Measurements from ENCODE around the gene PHACTR2.

The PHACTR2 gene

GRCh38 chr6:143697076-143697800 lies 19.5 kb downstream of the PHACTR2 start:
- in situ Hi-C loops (cut with MboI; ENCODE audit: low sequenced_read_pairs, unreplicated experiment), result no loop called here
- no peak for DNase-seq (ENCODE audit: low spot score)
- no peak for TF ChIP-seq CTCF (IDR thresholded peaks at IDR 0.05; ENCODE audit: borderline replicate concordance, control extremely low read depth, extremely low read depth, insufficient read depth, missing control alignments)

GRCh38 chr6:143698329-143698728 lies 20.6 kb downstream of the PHACTR2 start:
- TF ChIP-seq CTCF (IDR thresholded peaks at IDR 0.05; ENCODE audit: borderline replicate concordance, control extremely low read depth, extremely low read depth, insufficient read depth, missing control alignments), result no peak
- in situ Hi-C loops (cut with MboI; ENCODE audit: low sequenced_read_pairs, unreplicated experiment), result no loop called here

GRCh38 chr6:143698759-143699429 lies 21.1 kb downstream of the PHACTR2 start:
- no peak for DNase-seq (ENCODE audit: low spot score)
- in situ Hi-C loops (cut with MboI; ENCODE audit: low sequenced_read_pairs, unreplicated experiment), result no loop called here
- no peak for TF ChIP-seq CTCF (IDR thresholded peaks at IDR 0.05; ENCODE audit: borderline replicate concordance, control extremely low read depth, extremely low read depth, insufficient read depth, missing control alignments)

More at GRCh38 chr6:143698329-143698728, 20.6 kb downstream of the PHACTR2 start:
- DNase-seq (ENCODE audit: low spot score), result no peak

- TF ChIP-seq CTCF (IDR thresholded peaks at IDR 0.05; ENCODE audit: borderline replicate concordance, control extremely low read depth, extremely low read depth, insufficient read depth, missing control alignments), result no peak
- in situ Hi-C loops (cut with MboI; ENCODE audit: low sequenced_read_pairs, unreplicated experiment), result no loop called here
- DNase-seq (ENCODE audit: low spot score), result no peak
These were observed 21.7 kb downstream of the PHACTR2 start for GRCh38 chr6:143699430-143699825.

GRCh38 chr6:143700684-143701348 lies 23.1 kb downstream of the PHACTR2 start:
- TF ChIP-seq CTCF (IDR thresholded peaks at IDR 0.05; ENCODE audit: borderline replicate concordance, control extremely low read depth, extremely low read depth, insufficient read depth, missing control alignments), result no peak
- no peak for DNase-seq (ENCODE audit: low spot score)
- in situ Hi-C loops (cut with MboI; ENCODE audit: low sequenced_read_pairs, unreplicated experiment), result no loop called here

- no peak for TF ChIP-seq CTCF (IDR thresholded peaks at IDR 0.05; ENCODE audit: borderline replicate concordance, control extremely low read depth, extremely low read depth, insufficient read depth, missing control alignments)
- in situ Hi-C loops (cut with MboI; ENCODE audit: low sequenced_read_pairs, unreplicated experiment), result no loop called here
- no peak for DNase-seq (ENCODE audit: low spot score)
These were observed 23.8 kb downstream of the PHACTR2 start for GRCh38 chr6:143701349-143702234.
